T-cell (primary cell): ENCODE measurements around the gene AGTRAP. TPM values are rescaled to one million over a fixed set of nuclear protein-coding genes. Genes with fewer than 3 reads are reported as not detected.

ENCODE experiments used
- ATAC-seq, 4 experiments: fragments of 200-7000 bp in 3 of 4; fragments of 150-1000 bp in 1 of 4; cut with Tn5 transposase; replicated peaks in 1 of 4; 1 replicate in 3 of 4; 2 replicates in 1 of 4; pipeline ENCODE4 v1.10.0; 2021; ENCODE audit warnings: moderate library complexity in 3 of 4, mild to moderate bottlenecking in 2 of 4, moderate number of reproducible peaks in 1 of 4
- CTCF ChIA-PET, 2 donors: fragments of 300-600 bp; sonication (Branson Sonifier 250); formaldehyde crosslinking; loops; one replicate each; lab custom pipeline; 2022; ENCODE audit warnings: antibody characterized with exemption in 2 of 2; lab: Charles Lee
- POLR2A ChIA-PET, 2 donors: fragments of 300-600 bp; sonication (Branson Sonifier 250); formaldehyde crosslinking; loops; one replicate each; lab custom pipeline; 2022; ENCODE audit warnings: antibody characterized with exemption in 2 of 2; lab: Charles Lee
- DNase-seq, 35 experiments: peaks; one replicate each; pipeline versions ENCODE4 v3.0.0 to v3.0.0-alpha.2; 2013 to 2023
- H3K27ac ChIP-seq: one replicate; pipeline ENCODE4 v1.5.1; 2013; ENCODE audit warnings: low read length
- H3K27me3 ChIP-seq, 2 experiments: replicated peaks in 1 of 2; 1 replicate in 1 of 2; 2 replicates in 1 of 2; pipeline versions ENCODE4 v1.6.1 to v1.7.0; 2013; ENCODE audit warnings: low read length in 1 of 2, mixed read lengths in 1 of 2; ENCODE audit not compliant: control insufficient read depth in 2 of 2, insufficient read depth in 2 of 2; ENCODE audit errors: extremely low read depth in 1 of 2
- H3K36me3 ChIP-seq, 2 donors: 1 replicate in 1 of 2; 2 replicates in 1 of 2; pipeline versions ENCODE4 v1.6.1 to v1.7.0; 2013; ENCODE audit warnings: low read length in 1 of 2; ENCODE audit not compliant: control insufficient read depth in 2 of 2, insufficient read depth in 1 of 2; ENCODE audit errors: extremely low read depth in 1 of 2
- H3K4me1 ChIP-seq, 2 experiments: 1 replicate in 1 of 2; 2 replicates in 1 of 2; pipeline versions ENCODE4 v1.6.1 to v1.7.0; 2013; ENCODE audit warnings: low read length in 2 of 2, mixed read lengths in 1 of 2; ENCODE audit not compliant: insufficient read depth in 2 of 2, control insufficient read depth in 1 of 2; ENCODE audit errors: extremely low read depth in 1 of 2
- H3K4me3 ChIP-seq, 2 donors: 1 replicate in 1 of 2; 2 replicates in 1 of 2; pipeline versions ENCODE4 v1.5.1 to v1.7.0; 2013; ENCODE audit warnings: mild to moderate bottlenecking in 2 of 2, low read length in 1 of 2, moderate library complexity in 1 of 2; ENCODE audit not compliant: control insufficient read depth in 1 of 2; ENCODE audit errors: extremely low read depth in 1 of 2
- H3K9me3 ChIP-seq: 2 replicates; pipeline ENCODE4 v1.7.0; 2013
- H3K27ac Mint-ChIP-seq, 2 donors: one replicate each; pipeline ENCODE4 v1.8.0; 2020 to 2021; ENCODE audit warnings: mild to moderate bottlenecking in 2 of 2, mixed read lengths in 2 of 2
- H3K27me3 Mint-ChIP-seq, 2 donors: one replicate each; pipeline ENCODE4 v1.8.0; 2021 to 2022; ENCODE audit warnings: mixed read lengths in 2 of 2
- H3K36me3 Mint-ChIP-seq: one replicate; pipeline ENCODE4 v1.8.0; 2021; ENCODE audit warnings: mixed read lengths
- H3K4me1 Mint-ChIP-seq, 3 donors: one replicate each; pipeline ENCODE4 v1.8.0; 2020 to 2022; ENCODE audit warnings: mixed read lengths in 3 of 3, mild to moderate bottlenecking in 1 of 3
- H3K4me3 Mint-ChIP-seq, 3 donors: one replicate each; pipeline ENCODE4 v1.8.0; 2020 to 2022; ENCODE audit warnings: mild to moderate bottlenecking in 3 of 3, mixed read lengths in 3 of 3, moderate library complexity in 3 of 3
- H3K9me3 Mint-ChIP-seq, 3 donors: one replicate each; pipeline ENCODE4 v1.8.0; 2020 to 2022; ENCODE audit warnings: mixed read lengths in 3 of 3
- WGBS: methylation state at CpG from one replicate; pipeline ENCODE4 v1.1.5; 2013; ENCODE audit warnings: missing lambda C conversion rate; ENCODE audit not compliant: insufficient coverage; 5-methylcytosine and 5-hydroxymethylcytosine counted together
- total RNA-seq, 35 experiments: library from RNA in 6 of 35; stranded (reverse) in 6 of 35; fragments of 120-200 nt in 1 of 35; gene quantifications; one replicate each; pipeline versions ENCODE4 v1.2.1 to v1.2.4 and lab custom pipeline; 2013 to 2026

The AGTRAP gene
- total RNA-seq, 5 donors from 2014 or later (not counting 1 experiment from before 2014, with no cell fraction given), result 15.8 to 30.4 (median 19.5) TPM

GRCh38 chr1:11799099-11799498 is 63.2 kb downstream of the AGTRAP start:
- no peak overlapping the region for H3K27ac ChIP-seq

GRCh38 chr1:11799896-11800295 is 64.0 kb downstream of the AGTRAP start:
- no peak overlapping the region for H3K4me3 ChIP-seq
- Mint-ChIP-seq H3K9me3 (no peaks in the 10 kb centered on the region), H3K4me3 (no peak overlapping the region), H3K27me3 (no peaks in the 10 kb centered on the region), H3K4me1 (peaks cover 30 to 37% (median 33%) of the 10 kb centered on the region in 3 donors), H3K36me3 (peaks cover 22% of the 10 kb centered on the region), H3K27ac (no peak overlapping the region)
- H3K4me1 ChIP-seq, result peaks cover 9 to 29% of the 10 kb centered on the region in 2 experiments
- CTCF ChIA-PET, result no interaction called here
- H3K36me3 ChIP-seq, result peaks cover 4 to 51% of the 10 kb centered on the region in 2 donors
- no peak for ATAC-seq
- H3K27me3 ChIP-seq, result no peaks in the 10 kb centered on the region
- H3K27ac ChIP-seq, result no peak overlapping the region
- WGBS, result 98% methylated on average over 7 of the region's 9 CpGs
- H3K9me3 ChIP-seq, result no peaks in the 10 kb centered on the region
- POLR2A ChIA-PET, result no interaction called here
- no peak for DNase-seq

More at GRCh38 chr1:11799099-11799498, 63.2 kb downstream of the AGTRAP start:
- Mint-ChIP-seq H3K27me3 (no peaks in the 10 kb centered on the region), H3K36me3 (peaks cover 29% of the 10 kb centered on the region), H3K4me1 (peaks cover 23 to 29% (median 25%) of the 10 kb centered on the region in 3 donors), H3K9me3 (no peaks in the 10 kb centered on the region), H3K27ac (no peak overlapping the region), H3K4me3 (no peak overlapping the region)
- Histone ChIP-seq H3K9me3 (no peaks in the 10 kb centered on the region), H3K4me1 (peaks cover 3 to 21% of the 10 kb centered on the region in 2 experiments), H3K27me3 (no peaks in the 10 kb centered on the region), H3K4me3 (no peak overlapping the region), H3K36me3 (peaks cover 8 to 59% of the 10 kb centered on the region in 2 donors)
- ChIA-PET CTCF (interaction anchor here in 1 of 2 donors (0.7 kb wide), 1 partner anchor 15 kb away, joined by 4 read pairs; no protein-coding TSS in a partner anchor), POLR2A (no interaction called here)
- ATAC-seq, result no peak
- DNase-seq, result no peak
- 100% methylated on average over 3 of the region's 5 CpGs for WGBS

DNA sequence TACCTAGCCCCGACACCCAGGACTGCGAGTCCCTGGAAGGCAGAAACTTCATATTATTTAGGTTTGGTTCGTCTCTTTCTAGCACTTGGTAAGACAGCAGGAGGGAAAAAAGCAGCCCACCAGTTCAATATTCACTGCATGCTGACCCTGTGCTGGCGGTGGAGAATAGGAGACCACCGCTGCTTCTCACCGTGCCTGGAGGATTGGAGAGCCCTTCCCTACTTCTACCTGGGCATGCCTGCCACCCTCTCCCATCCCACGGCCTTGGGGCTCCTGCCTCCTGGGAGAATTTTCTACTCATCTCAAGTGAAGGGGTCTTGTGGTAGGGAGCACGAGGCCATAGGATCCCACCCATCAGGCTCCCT is 64.4 kb downstream of the AGTRAP start:
- peaks cover 12 to 34% of the 10 kb centered on the region in 2 experiments for H3K4me1 ChIP-seq
- ChIA-PET CTCF (no interaction called here), POLR2A (no interaction called here)
- H3K4me3 ChIP-seq, result no peak overlapping the region
- H3K36me3 ChIP-seq, result peaks cover 2 to 46% of the 10 kb centered on the region in 2 donors
- Mint-ChIP-seq H3K27ac (no peak overlapping the region), H3K9me3 (no peaks in the 10 kb centered on the region), H3K27me3 (no peaks in the 10 kb centered on the region), H3K4me3 (no peak overlapping the region), H3K4me1 (peaks cover 32 to 40% (median 36%) of the 10 kb centered on the region in 3 donors), H3K36me3 (peaks cover 19% of the 10 kb centered on the region)
- H3K9me3 ChIP-seq, result no peaks in the 10 kb centered on the region
- DNase-seq (no peak), ATAC-seq (no peak)
- WGBS, result 100% methylated on average over 2 of the region's 8 CpGs
- H3K27ac ChIP-seq, result no peak overlapping the region
- no peaks in the 10 kb centered on the region for H3K27me3 ChIP-seq

Other genes with a start within 250 kb of the AGTRAP start
- gene FBXO2, start 81.7 kb upstream of the AGTRAP start, total RNA-seq, result 1 to 10 TPM; 4.7 to 8.4 (median 6.3) TPM
- 10 to 100 TPM; 46.7 to 64.5 (median 54.3) TPM for gene FBXO44, start 81.3 kb upstream of the AGTRAP start, total RNA-seq
- gene FBXO6, start 71.9 kb upstream of the AGTRAP start, total RNA-seq, result 1 to 10 TPM; 2.6 to 7.8 (median 6.0) TPM
- gene MAD2L2, start 55.0 kb upstream of the AGTRAP start, total RNA-seq, result 10 to 100 TPM; 22.4 to 28.5 (median 24.0) TPM
- gene DRAXIN, start 44.4 kb upstream of the AGTRAP start, total RNA-seq, result 1 to 10 TPM in 1 of 5 donors, under 1 TPM in 4; 0.18 to 2.0 (median 0.23) TPM
- gene C1orf167, start 26.1 kb downstream of the AGTRAP start, total RNA-seq, result not detected
- gene MTHFR, start 69.8 kb downstream of the AGTRAP start, total RNA-seq, result 10 to 100 TPM; 40.2 to 62.2 (median 48.2) TPM
- gene CLCN6, start 70.1 kb downstream of the AGTRAP start, total RNA-seq, result 10 to 100 TPM; 17.3 to 23.0 (median 21.3) TPM
- gene NPPA, start 111.6 kb downstream of the AGTRAP start, total RNA-seq, result not detected
- not detected for gene NPPB, start 122.8 kb downstream of the AGTRAP start, total RNA-seq
- gene KIAA2013, start 190.3 kb downstream of the AGTRAP start, total RNA-seq, result 10 to 100 TPM; 15.9 to 40.0 (median 35.4) TPM
- 1 to 10 TPM; 2.6 to 6.9 (median 4.6) TPM for gene PLOD1, start 198.6 kb downstream of the AGTRAP start, total RNA-seq
- 10 to 100 TPM; 38.0 to 47.0 (median 40.7) TPM for gene MFN2, start 244.3 kb downstream of the AGTRAP start, total RNA-seq